ENCODE data around the gene PTPRN. TPM values are rescaled to one million over a fixed set of nuclear protein-coding genes. Genes with fewer than 3 reads are reported as not detected.
A peak's percentile ranks its signal among the peaks of the same experiment; 100 is the strongest.

The PTPRN gene
- polyA plus RNA-seq, 1 donor (not counting 4 experiments of a cell fraction or from before 2014, with no cell fraction given): not detected

DNA sequence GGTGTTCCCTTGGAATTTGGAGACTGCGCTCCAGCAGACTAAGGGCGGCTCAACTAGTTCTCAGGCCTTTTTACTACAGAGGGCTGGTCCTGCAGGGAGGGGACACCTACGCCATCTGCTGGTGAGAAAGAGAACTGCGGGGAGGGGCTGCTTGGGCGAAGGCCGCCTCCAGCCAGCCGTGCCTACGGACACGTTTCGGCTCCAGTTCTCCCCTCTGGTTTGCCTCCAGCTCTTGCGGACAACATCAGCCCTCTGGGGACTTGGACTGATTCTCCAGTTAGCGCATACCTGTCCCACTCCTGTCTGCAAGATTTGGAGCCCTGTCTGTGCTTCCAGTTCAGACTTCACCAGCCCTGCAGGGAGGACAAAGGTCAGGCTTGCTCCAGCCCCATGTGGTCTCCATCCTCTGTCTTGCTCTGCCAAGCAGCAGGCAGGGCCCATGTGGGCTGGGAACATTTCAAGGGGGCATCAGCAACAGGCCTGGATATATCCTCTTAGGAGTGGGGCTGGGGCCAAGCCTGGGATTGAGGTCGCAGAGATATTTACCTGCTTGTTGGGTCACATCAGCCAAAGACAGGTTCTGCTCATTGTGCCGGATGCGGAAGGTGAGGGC, 10.3 kb downstream of the PTPRN start:
- peak; percentile 50 for DNase-seq (ENCODE audit: low read depth, low spot score)
- Histone ChIP-seq H3K9ac (ENCODE audit: control insufficient read depth, extremely low read depth, insufficient read depth, low read length) (no peak overlapping the region), H3K27me3 (ENCODE audit: control insufficient read depth, extremely low read depth, insufficient read depth, low read length) (peaks cover 45% of the 10 kb centered on the region), H3K36me3 (ENCODE audit: control insufficient read depth in 2 of 2, extremely low read depth in 1 of 2, insufficient read depth in 2 of 2, low read length in 2 of 2) (no peaks in the 10 kb centered on the region), H3K27ac (ENCODE audit: control insufficient read depth, insufficient read depth, low read length) (no peak overlapping the region), H2AFZ (ENCODE audit: control insufficient read depth, low read length) (no peak overlapping the region), H3K9me1 (ENCODE audit: control insufficient read depth, extremely low read depth, insufficient read depth, low read length) (no peaks in the 10 kb centered on the region), H3K9me3 (ENCODE audit: control insufficient read depth, low read depth, low read length) (no peaks in the 10 kb centered on the region), H3K4me3 (ENCODE audit: control insufficient read depth in 2 of 3, extremely low read depth in 1 of 3, insufficient read depth in 2 of 3, low read depth in 1 of 3, low read length in 3 of 3) (no peak overlapping the region), H3K4me2 (ENCODE audit: control insufficient read depth, extremely low read depth, insufficient read depth, low read depth, low read length) (no peak overlapping the region), H3K79me2 (ENCODE audit: control insufficient read depth, insufficient read depth, low read length) (no peaks in the 10 kb centered on the region), H3K4me1 (ENCODE audit: control insufficient read depth, extremely low read depth, insufficient read depth, low read length) (peaks cover 4% of the 10 kb centered on the region), H4K20me1 (ENCODE audit: control insufficient read depth, extremely low read depth, insufficient read depth, low read length) (no peaks in the 10 kb centered on the region)
- dilution Hi-C loops (cut with MboI; ENCODE audit: extremely low pct_ligation_motif_present, low sequenced_read_pairs): no loop called here
- TF ChIP-seq, protein P1, sequence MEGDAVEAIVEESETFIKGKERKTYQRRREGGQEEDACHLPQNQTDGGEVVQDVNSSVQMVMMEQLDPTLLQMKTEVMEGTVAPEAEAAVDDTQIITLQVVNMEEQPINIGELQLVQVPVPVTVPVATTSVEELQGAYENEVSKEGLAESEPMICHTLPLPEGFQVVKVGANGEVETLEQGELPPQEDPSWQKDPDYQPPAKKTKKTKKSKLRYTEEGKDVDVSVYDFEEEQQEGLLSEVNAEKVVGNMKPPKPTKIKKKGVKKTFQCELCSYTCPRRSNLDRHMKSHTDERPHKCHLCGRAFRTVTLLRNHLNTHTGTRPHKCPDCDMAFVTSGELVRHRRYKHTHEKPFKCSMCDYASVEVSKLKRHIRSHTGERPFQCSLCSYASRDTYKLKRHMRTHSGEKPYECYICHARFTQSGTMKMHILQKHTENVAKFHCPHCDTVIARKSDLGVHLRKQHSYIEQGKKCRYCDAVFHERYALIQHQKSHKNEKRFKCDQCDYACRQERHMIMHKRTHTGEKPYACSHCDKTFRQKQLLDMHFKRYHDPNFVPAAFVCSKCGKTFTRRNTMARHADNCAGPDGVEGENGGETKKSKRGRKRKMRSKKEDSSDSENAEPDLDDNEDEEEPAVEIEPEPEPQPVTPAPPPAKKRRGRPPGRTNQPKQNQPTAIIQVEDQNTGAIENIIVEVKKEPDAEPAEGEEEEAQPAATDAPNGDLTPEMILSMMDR (optimal IDR thresholded peaks at IDR 0.05 in 1 of 3, IDR thresholded peaks at IDR 0.05 in 1 of 3, conservative IDR thresholded peaks at IDR 0.05 in 1 of 3; ENCODE audit: extremely low read depth in 1 of 3, insufficient read depth in 2 of 3, low read length in 3 of 3): peak in 2 of 3 experiments; percentile 98 to 100
- no peak for TF ChIP-seq EZH2 (IDR thresholded peaks at IDR 0.05; ENCODE audit: low read length)
- peak; percentile 74 for FAIRE-seq

GRCh38 chr2:219297766-219298456, 11.3 kb downstream of the PTPRN start:
- Histone ChIP-seq H3K9me3 (ENCODE audit: control insufficient read depth, low read depth, low read length) (no peaks in the 10 kb centered on the region), H4K20me1 (ENCODE audit: control insufficient read depth, extremely low read depth, insufficient read depth, low read length) (no peaks in the 10 kb centered on the region), H3K79me2 (ENCODE audit: control insufficient read depth, insufficient read depth, low read length) (no peaks in the 10 kb centered on the region), H3K36me3 (ENCODE audit: control insufficient read depth in 2 of 2, extremely low read depth in 1 of 2, insufficient read depth in 2 of 2, low read length in 2 of 2) (no peaks in the 10 kb centered on the region), H3K4me1 (ENCODE audit: control insufficient read depth, extremely low read depth, insufficient read depth, low read length) (peaks cover 4% of the 10 kb centered on the region), H2AFZ (ENCODE audit: control insufficient read depth, low read length) (no peak overlapping the region), H3K9me1 (ENCODE audit: control insufficient read depth, extremely low read depth, insufficient read depth, low read length) (no peaks in the 10 kb centered on the region), H3K4me3 (ENCODE audit: control insufficient read depth in 2 of 3, extremely low read depth in 1 of 3, insufficient read depth in 2 of 3, low read depth in 1 of 3, low read length in 3 of 3) (no peak overlapping the region), H3K27me3 (ENCODE audit: control insufficient read depth, extremely low read depth, insufficient read depth, low read length) (peaks cover 37% of the 10 kb centered on the region), H3K9ac (ENCODE audit: control insufficient read depth, extremely low read depth, insufficient read depth, low read length) (no peak overlapping the region), H3K4me2 (ENCODE audit: control insufficient read depth, extremely low read depth, insufficient read depth, low read depth, low read length) (no peak overlapping the region), H3K27ac (ENCODE audit: control insufficient read depth, insufficient read depth, low read length) (no peak overlapping the region)
- dilution Hi-C loops (cut with MboI; ENCODE audit: extremely low pct_ligation_motif_present, low sequenced_read_pairs): no loop called here
- DNase-seq (ENCODE audit: low read depth, low spot score): no peak
- TF ChIP-seq, protein P1 (optimal IDR thresholded peaks at IDR 0.05 in 1 of 3, IDR thresholded peaks at IDR 0.05 in 1 of 3, conservative IDR thresholded peaks at IDR 0.05 in 1 of 3; ENCODE audit: extremely low read depth in 1 of 3, insufficient read depth in 2 of 3, low read length in 3 of 3): peak in 2 of 3 experiments; percentile 26
- TF ChIP-seq EZH2 (IDR thresholded peaks at IDR 0.05; ENCODE audit: low read length): no peak
- FAIRE-seq: no peak

Measured in keratinocyte (primary cell).